HT1080 (cell line): ENCODE data around the gene PTPRE. TPM values are rescaled to one million over a fixed set of nuclear protein-coding genes. Genes with fewer than 3 reads are reported as not detected.

Source experiments
- DNase-seq: peaks from one replicate; pipeline ENCODE4 v3.0.0-alpha.2; 2015; ENCODE audit warnings: low read depth
- total RNA-seq: library from RNA; depleted of rRNA; stranded (reverse); fragments of >200 nt; shearing (Covaris generic); gene quantifications from 2 replicates; pipeline ENCODE4 v1.2.3, GENCODE V29; 2014

Gene PTPRE
- total RNA-seq, 1 experiment from 2014 or later, result 32.0 TPM

DNA sequence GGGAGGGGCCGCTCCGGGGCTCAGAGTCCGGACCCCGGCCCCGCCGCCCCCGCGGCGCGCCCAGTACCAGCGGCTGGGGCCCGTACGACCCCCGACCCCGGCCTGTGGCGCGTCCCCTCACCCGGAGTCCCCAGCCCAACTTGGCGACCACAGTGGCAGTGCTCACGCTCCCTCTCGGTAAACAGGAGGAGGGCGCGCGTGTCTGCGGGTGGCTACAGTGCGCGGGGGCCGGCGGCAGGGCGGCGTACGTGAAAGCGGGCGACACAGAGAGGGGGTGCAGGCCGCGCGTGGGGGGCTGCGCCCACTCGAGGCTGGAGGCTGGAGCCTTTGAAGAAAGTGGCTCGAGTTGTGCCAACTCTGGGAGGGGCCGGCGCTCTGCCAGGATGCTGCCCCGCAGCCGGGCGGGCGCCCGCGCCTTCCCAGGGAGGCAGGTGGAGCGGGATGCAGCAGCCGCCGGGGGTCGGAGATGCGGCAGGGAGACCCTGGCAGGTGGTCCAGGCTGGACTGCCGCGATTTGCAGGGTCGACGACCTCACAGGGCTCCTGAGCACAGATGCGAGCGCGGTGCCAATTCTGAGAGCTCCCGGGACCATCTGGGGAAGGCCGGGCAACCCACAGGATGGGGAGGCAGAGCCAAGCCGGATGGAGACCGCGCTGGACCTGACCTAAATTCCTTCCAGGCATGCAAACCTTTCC lies 655 bp downstream of the PTPRE start:
- DNase-seq, result peak; percentile 13

DNA sequence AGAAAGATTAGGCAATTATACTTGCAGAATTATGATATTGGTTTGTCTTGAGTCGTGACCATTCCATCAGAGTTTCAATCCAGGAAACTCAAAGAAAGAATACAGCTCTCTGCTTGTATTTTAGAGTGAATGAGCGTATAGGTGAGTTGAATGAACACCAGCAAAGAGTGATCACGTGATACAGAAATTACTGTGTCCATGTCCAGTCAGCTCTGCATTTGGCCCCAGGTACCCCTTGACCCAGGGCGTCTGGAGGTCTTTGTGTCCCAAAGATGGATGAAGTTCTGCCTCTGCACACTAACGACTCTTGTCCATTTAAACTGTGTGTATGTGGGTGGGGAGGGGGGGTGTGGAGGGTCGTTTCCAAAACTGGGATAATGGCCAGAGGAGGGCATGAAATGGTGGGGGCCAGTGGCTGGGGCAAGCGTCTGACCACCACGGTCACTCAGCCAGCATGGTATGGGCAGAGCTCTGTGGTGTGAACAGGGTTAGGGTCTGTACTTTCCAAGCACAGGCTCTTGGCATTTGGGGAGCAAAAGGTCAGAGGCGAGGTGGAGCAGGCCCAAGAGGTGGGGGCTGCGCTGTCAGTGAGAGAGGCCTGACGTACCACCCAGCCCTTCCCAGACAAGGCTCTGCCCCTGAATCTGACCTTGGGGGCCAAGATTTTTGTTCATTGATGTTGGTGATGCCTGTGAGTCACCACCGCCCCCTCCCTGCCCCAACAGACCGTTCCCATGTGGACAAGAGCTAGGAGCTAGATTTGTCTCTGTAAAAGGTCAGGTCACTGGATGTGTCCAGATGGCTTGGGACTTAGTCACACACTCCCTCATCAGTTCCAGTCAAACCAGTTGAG lies 1.4 kb downstream of the PTPRE start:
- peak; percentile 47 for DNase-seq

DNA sequence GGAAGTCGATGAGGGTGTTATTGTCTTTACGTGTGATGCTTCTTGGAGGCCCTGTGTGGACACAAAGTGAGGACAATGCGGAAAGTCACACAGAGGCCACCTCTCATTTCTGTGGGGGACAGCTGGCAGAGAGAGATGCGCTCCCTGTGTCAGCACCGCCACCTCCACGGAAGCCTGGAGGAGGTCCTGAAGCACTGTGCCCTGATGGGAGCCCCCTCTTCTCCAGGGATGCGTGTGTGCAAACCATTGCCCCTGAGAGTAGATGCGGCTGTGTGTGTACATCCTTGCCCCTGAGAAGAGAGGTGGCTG lies 2.0 kb downstream of the PTPRE start:
- DNase-seq, result no peak

DNA sequence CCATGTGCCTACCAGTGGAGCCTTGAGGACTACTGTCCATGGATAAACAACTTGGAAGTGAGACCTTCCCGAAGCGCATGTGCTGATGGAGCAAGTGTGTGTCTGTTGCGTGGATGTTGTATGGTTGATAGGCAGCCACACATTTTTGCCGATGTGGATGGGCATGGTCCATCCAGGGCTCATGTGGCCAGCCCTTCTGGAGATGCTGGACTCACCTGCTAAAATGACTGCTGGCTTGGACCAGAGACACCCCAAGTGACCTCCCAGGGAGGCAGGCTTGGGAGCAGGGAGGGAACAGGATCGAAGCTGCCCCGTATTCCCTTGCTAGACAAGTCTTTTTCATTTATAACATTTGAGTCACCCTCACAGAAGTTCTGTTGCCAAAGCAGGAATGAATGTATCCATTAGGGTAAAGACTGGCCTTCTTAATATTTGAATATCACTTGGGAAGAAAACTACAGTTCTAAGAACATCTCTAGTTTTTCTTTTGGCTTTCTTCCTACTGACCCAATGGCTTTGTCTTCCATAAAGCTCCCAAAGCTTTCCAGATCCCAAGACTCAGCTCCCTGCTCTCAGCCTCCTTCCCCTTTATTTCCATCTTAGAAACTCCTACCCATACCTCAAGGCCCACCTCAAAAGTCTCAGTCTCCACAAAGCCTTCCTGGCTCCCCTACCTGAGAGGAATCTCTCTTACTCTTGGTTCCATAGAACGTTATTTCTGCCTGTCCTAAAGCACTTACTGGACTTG lies 3.0 kb downstream of the PTPRE start:
- no peak for DNase-seq

DNA sequence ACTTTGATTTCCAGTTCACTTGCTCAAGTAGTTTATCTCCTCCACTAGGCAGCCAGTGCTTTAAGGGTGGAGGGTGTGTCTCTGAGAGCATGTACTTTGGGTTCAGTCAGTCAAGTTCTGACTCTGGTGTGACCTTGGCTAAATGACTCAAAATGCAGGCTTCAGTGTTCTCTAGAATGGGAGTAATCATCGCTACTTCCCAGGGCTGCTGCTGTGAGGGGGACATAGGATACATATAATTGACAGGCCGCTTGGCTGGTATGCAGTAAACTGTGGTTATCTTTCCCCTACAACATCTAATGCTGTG lies 3.5 kb downstream of the PTPRE start:
- no peak for DNase-seq

DNA sequence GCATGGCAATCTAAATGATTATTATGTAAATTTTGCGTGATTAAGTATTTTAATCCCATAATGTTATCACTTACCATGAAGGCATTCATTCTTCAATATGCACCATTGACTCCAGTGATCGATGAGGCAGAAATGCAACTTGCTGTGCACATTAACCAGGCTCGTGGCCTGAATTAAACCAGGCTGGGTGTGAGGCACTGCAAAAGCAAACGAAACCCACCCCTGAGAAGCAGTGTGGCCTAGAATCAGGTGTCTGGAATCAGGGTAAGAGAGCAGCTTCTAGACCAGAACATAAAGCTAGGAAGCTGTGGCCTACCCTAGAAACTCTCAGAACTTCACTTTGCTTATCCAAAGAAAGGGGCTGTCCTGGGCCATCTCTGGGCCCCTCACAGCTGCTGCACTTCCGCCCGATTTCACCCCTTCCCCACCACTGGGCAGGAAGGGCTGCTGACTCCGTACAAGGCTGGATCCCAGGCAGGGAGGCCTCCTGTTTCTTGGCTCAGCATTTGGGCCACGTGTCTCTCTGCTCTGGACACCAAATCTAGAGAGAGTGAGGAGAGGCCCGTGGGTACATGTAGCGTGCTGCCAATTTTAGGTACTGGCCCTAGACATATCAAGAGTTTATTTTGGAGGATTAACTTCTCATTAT lies 4.4 kb downstream of the PTPRE start:
- no peak for DNase-seq

DNA sequence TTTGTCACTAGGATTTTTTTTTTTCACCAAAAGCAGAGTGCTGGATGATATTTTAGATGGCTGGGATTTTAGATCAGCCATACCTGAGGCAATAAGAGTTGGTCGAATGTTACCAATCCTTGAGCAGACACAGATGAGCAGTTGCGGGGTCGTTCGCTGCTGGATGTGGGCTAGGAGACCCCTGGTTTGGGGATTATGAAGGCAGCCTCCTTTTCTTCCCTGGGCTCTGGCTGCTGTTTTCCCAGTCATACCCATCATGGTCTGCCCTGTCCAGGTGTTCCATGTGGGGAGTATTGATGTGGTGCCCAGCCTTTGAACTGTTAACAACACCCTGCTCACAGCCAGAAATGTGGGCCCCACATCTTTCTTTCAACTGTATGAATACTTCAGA lies 5.0 kb downstream of the PTPRE start:
- DNase-seq, result no peak

DNA sequence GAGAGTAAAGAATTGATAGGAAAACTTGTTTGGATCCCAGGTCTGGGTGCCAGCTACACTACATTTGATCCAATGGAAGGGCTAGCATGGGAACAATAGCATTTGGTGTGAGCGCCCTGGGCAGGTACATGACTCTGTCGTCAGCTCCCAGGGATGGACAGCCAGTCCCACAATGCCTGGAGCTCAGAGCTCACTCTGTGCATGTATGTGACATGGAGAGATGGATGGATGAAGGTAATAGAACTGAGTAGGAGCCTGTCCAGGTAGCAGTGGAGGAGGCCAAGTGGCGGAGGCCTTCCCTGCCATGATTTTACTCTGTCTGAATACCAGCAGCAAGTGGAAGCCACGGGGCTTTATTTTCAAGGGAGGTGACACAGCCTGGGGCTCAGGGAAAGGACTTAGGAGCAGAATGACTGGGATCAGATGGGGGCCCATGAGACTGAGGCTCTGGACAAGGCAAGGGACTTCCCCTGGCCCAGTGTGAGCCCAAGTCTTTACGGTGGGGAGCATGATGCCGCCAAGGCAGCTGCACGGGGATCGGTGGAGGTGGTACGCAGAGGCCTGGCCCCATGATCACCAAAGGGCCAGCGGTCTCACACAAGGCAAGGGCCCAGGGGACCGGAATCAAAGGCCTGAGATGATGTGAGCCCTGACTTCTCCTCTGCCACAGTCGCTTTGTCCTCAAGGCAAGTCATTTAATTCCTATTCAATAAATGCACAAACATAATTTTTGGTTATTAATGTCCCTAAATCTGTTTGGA lies 5.9 kb downstream of the PTPRE start:
- no peak for DNase-seq

DNA sequence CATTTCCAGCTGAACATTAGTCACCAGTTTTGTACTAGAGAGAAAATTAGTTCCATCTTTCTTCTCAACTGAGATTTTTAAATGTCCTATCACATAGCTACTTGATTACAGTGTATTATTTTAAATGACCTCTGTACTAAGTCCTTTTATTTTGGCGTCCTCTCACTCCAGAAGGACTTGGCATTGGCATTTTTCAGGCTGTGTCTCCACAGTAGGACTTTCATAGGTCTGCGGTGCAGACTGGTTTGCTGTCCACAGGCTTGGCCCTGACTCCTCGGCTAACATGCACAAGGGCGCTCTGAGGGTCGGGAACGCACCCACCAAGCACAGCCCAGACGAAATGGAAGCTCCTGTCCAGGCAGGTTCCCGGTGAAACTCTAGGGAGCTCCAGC lies 6.5 kb downstream of the PTPRE start:
- DNase-seq, result no peak

DNA sequence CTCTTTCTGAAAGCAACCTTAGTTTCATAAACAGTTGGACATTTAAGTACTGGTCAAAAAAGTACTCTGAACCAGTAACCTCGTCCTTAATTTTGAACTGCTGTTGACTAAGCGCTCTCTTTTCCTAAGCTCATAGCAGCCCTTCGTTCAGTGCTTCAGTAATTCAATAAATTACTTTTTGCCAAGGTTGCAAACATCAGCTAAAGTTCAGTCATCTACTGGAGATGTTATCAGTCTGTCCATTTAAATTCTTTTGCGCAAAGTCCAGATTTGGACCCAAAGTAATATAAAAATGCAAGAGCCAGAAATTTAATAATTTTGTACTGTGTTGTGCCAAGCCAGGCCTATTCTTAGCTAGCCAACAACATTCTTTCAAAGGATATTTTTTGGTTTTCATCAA lies 8.4 kb downstream of the PTPRE start:
- no peak for DNase-seq

DNA sequence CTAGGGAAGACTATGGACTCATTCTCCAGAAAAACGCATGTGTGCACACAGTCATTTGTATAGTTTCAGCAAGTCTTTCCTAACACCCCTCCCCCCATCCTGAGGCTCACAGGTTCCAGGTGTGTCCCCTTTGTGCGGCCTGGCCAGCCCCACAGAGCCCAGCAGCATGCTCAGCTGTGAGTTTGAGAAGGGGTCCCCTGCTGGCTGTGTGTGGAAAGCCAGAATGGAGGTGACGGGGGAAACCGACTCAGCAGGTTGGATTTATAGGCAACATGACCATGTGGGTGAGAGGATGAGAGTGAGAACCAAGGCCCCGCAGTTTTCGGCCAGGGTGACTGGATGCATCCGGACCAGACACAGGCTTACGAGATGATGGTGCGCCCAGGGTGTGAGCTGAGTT lies 9.9 kb downstream of the PTPRE start:
- no peak for DNase-seq

DNA sequence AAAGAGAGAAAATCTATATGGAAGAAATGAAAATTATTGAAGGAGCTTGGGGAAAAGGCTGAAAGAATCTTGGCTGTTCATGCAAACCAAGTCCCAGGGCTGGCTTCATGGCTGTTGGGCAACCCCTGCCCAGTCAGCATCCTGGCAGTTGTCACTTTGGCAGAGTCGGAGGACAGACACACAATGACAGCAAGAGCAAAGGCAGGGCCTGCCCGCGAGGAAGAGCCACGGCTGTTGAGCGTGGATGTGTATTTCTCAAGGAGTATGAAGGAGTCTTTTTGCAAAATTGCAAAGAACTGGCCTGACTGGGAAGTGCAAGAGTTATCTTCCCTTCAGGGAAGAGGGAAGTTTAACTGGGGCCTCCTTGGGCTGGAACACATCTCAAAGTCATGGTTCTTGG lies 11.7 kb downstream of the PTPRE start:
- no peak for DNase-seq

DNA sequence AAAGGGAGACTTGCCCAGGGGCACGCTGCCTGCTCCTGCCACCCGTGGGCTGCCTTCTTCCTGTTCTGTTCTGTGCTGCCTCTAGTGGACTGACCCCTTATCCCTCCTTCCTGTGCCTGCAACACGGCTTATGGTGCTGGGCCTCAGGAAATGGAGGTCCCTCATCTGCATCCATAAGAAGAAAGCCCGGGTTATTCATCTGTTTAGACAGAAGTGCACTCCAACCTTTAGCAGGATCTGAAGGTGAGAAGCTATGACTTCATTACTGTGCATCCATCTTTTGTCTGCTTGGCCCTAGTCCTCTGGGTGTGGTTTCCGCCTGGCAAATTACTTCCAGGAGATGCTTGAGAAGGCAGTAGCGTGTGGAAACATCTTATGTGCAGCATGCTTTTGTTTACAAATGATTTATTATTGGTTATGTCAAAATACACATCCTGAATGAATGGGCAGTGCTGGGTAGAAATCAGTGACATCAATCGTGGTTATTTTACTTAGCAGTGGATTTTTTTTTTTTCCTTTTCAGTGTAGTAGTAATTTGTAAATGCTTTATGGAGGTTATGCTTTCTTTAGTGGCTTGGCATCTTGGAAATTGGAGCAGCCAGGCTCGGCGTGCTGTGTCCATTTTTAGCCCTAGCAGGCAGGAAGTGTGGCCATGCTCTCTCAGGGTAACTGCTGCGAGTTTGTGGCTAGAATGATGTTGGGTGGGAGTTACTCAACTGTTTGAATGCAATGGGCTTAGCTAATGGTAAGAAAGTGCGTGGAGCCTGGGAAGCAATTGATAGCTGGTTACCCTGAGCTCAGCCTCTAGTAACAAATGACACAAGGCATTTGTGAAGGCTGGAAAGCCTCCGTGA lies 12.7 kb downstream of the PTPRE start:
- DNase-seq, result peak; percentile 61

DNA sequence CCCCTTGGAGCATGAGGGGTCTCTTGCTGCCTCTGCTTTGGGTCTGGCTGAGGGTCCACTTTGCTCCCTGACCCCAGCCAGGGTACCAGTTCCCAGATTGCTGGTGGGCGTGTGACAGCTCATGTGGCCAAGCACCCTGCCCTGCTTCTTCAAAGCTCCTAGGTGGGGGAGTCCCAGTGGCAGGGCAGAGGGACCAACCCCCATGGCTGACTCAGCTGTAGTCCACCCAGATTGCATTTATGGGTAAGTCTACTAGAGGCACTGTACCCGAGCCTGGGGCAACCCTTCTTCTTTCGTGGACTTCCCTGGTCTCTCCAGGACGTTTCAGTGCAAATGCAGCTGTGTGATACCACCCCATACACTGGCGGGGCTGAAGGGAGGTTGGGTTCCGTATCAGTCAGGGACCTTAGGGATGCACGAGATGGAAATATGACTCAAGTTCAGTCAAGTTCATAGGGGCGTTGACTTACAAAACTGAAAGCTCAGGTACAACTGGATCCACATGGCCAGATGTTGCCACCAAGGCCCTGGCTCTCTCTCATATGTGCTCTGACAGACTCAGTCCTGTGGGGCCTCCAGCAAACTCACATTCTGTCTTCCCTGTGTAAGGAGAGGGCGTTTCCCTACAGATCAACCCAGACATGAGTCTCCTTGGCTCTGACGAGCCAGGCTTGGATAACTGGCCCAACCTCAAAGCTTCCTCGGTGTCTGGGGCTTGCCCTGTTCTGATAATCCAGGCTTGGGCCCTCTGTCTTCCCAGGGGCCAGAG lies 13.6 kb downstream of the PTPRE start:
- DNase-seq, result no peak

DNA sequence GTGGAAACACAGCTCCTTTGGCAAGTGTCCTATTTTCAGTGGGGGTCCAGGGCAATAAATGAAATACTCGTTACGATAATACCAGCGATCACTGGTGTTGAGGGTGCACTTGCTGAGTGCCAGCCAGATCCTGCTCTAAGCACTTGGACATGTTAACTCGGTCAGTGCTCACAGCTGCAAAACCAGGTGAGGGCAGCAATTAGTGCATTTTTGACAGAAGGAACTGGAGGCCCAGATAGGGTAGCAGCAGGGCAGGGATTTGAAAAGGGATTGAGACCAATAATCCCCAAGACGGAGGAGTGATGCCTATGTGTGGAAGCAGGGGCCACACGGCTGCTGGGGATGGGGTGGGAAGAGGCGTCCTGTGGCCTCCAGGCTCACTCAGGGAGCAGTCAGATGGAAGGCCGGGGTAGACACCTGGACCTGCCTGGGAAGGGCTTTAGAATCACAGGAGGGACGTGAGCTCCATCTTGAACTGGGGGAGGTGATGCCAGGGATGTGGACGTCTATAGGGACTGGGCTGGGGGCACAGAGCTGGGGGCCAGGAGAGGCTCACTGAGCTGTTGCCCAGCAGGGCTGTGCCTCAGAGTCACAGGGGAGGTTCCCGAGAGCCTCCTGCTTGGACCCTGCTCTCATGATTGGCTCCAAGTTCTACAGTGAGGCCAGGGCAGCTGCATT lies 14.3 kb downstream of the PTPRE start:
- no peak for DNase-seq

DNA sequence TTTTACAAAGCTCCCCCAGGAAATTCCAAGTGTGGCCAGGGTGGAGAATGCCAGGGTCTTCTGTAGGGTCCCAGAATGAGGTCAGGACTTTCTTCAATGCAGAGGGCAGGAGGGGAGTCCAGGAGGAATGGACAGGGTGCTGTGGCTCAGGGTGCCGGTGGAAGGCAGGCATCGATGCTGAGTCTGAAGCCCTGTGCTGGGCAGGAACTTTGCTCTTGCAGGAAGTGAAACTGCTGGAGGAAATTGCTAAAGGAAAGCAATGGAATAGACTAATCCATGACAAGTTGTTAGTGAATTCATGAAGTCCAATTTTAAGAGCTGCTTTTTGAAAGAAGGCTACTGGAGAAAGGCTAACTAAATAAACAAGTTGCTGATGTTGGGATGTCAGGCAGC lies 14.8 kb downstream of the PTPRE start:
- DNase-seq, result no peak

DNA sequence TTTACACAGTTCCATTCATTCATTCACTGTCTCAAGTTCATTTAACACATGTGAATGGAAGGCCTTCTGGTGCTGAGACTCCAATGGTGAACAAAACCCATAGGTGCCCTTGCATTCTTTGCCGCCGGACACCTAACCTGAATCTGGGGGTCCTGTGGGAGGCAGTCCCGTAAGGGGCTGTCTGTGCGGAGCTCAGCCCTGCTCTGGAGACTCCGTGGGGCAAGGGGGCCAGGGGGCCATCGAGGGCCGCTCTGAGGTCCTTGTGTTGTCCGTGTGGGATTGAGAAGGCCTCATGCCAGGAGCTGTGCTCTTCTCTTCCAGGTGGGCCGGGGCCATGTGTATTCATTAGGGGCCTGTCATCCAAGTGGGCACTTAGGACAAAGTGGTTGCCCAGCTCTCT lies 15.3 kb downstream of the PTPRE start:
- DNase-seq, result no peak

DNA sequence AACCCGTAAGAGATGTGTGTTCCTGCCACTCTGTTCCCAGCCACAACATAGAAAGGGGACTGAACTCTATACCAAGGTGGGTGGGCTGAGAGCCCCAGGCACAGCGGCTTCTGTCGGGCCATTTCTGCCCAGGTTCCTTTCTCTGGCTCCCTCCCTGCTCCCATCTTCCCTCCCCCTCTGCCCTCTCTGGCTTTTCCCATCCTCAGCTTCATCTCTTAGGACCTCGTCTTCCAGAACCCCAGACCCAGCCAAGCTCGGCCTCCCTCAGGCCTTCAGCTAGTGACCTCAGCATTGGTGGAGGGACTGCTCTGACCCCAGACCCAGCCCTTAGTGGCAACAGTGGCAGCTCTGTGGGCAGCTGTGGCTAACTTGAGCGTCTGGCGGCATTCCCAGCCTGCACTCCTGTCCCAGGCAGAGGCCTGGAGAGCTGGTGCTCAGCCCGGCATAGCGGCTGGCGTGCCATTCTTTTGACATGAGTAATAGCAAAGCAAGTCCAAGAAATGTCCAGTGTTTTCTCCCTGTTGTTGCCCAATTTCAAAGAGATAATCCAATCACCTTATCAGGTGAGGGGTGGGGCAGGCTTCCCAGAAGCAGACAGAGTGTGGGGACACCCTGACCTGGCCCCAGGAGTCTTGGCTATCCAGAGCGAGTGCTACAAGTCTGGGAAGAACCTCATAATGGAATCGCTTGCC lies 15.9 kb downstream of the PTPRE start:
- DNase-seq, result peak; percentile 94
